Ishikawa (cell line): Measurements from ENCODE around the gene COL13A1.

Experiments used
- CEBPB ChIP-seq: IDR thresholded peaks from 2 replicates; pipeline ENCODE4 v1.6.1; 2012
- EGR1 ChIP-seq: IDR thresholded peaks from 2 replicates; pipeline ENCODE4 v1.6.1; 2012
- EP300 ChIP-seq: IDR thresholded peaks from 2 replicates; pipeline ENCODE4 v1.6.1; 2012; ENCODE audit warnings: borderline replicate concordance
- FOXM1 ChIP-seq: IDR thresholded peaks from 2 replicates; pipeline ENCODE4 v1.6.1; 2012; ENCODE audit warnings: low read depth, borderline replicate concordance
- NFIC ChIP-seq: IDR thresholded peaks from 2 replicates; pipeline ENCODE4 v1.6.1; 2012
- RAD21 ChIP-seq: IDR thresholded peaks from 2 replicates; pipeline ENCODE4 v1.6.1; 2012; ENCODE audit warnings: low read depth
- TAF1 ChIP-seq: IDR thresholded peaks from 2 replicates; pipeline ENCODE4 v1.6.1; 2012; ENCODE audit warnings: low read depth, mild to moderate bottlenecking
- TCF12 ChIP-seq: IDR thresholded peaks from 2 replicates; pipeline ENCODE4 v1.6.1; 2012; ENCODE audit warnings: low read depth
- TEAD4 ChIP-seq: IDR thresholded peaks from 2 replicates; pipeline ENCODE4 v1.6.1; 2012
- YY1 ChIP-seq: IDR thresholded peaks from 2 replicates; pipeline ENCODE4 v1.6.1; 2012; ENCODE audit warnings: low read depth
- TF ChIP-seq, protein P1 (sequence below): IDR thresholded peaks from 2 replicates; pipeline ENCODE4 v1.6.1; 2012
- TF ChIP-seq, protein P2 (sequence below): IDR thresholded peaks from 2 replicates; pipeline ENCODE4 v1.6.1; 2012; ENCODE audit warnings: low read depth, mild to moderate bottlenecking

DNA sequence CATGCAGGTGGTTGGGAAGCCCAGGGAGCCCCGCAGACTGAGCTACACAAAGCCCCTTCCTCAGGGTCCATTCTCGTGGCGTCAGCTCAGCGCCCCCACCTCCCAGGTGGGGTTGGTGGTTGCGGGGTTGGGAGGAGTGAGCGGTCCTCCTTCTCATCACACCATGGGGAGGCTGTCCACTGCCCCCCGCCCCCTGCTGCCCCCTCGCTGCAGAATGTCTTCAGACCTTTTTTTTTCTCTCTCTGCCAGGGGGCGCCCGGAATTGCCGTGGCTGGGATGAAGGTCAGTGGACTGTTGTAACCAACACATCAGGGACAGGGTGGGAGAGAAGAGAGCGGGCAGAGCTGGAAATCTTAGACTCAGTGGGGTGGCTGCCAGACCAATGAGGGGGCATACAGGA is 116.3 kb downstream of the COL13A1 start:
- TF ChIP-seq RAD21 (no peak), CEBPB (no peak), YY1 (no peak), EGR1 (no peak), TEAD4 (no peak), TCF12 (no peak), EP300 (no peak), NFIC (no peak), TAF1 (no peak), FOXM1 (no peak)
- TF ChIP-seq, protein P1, sequence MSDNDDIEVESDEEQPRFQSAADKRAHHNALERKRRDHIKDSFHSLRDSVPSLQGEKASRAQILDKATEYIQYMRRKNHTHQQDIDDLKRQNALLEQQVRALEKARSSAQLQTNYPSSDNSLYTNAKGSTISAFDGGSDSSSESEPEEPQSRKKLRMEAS: no peak
- TF ChIP-seq, protein P2, sequence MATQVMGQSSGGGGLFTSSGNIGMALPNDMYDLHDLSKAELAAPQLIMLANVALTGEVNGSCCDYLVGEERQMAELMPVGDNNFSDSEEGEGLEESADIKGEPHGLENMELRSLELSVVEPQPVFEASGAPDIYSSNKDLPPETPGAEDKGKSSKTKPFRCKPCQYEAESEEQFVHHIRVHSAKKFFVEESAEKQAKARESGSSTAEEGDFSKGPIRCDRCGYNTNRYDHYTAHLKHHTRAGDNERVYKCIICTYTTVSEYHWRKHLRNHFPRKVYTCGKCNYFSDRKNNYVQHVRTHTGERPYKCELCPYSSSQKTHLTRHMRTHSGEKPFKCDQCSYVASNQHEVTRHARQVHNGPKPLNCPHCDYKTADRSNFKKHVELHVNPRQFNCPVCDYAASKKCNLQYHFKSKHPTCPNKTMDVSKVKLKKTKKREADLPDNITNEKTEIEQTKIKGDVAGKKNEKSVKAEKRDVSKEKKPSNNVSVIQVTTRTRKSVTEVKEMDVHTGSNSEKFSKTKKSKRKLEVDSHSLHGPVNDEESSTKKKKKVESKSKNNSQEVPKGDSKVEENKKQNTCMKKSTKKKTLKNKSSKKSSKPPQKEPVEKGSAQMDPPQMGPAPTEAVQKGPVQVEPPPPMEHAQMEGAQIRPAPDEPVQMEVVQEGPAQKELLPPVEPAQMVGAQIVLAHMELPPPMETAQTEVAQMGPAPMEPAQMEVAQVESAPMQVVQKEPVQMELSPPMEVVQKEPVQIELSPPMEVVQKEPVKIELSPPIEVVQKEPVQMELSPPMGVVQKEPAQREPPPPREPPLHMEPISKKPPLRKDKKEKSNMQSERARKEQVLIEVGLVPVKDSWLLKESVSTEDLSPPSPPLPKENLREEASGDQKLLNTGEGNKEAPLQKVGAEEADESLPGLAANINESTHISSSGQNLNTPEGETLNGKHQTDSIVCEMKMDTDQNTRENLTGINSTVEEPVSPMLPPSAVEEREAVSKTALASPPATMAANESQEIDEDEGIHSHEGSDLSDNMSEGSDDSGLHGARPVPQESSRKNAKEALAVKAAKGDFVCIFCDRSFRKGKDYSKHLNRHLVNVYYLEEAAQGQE: no peak
